Breast epithelium (tissue), 3 donors: ENCODE data around the gene MYL12A.

ENCODE experiments used
- POLR2A ChIP-seq: fragments of 450-650 bp; IDR thresholded peaks from one replicate; pipeline ENCODE4 v1.6.1; 2016; ENCODE audit warnings: antibody characterized with exemption, mild to moderate bottlenecking, moderate library complexity
- TF ChIP-seq, protein P1 (sequence below), 3 donors: fragments of 450-650 bp; IDR thresholded peaks; one replicate each; pipeline ENCODE4 v1.5.1; 2016 to 2017; ENCODE audit warnings: antibody characterized with exemption in 3 of 3, mild to moderate bottlenecking in 3 of 3, moderate library complexity in 3 of 3

DNA sequence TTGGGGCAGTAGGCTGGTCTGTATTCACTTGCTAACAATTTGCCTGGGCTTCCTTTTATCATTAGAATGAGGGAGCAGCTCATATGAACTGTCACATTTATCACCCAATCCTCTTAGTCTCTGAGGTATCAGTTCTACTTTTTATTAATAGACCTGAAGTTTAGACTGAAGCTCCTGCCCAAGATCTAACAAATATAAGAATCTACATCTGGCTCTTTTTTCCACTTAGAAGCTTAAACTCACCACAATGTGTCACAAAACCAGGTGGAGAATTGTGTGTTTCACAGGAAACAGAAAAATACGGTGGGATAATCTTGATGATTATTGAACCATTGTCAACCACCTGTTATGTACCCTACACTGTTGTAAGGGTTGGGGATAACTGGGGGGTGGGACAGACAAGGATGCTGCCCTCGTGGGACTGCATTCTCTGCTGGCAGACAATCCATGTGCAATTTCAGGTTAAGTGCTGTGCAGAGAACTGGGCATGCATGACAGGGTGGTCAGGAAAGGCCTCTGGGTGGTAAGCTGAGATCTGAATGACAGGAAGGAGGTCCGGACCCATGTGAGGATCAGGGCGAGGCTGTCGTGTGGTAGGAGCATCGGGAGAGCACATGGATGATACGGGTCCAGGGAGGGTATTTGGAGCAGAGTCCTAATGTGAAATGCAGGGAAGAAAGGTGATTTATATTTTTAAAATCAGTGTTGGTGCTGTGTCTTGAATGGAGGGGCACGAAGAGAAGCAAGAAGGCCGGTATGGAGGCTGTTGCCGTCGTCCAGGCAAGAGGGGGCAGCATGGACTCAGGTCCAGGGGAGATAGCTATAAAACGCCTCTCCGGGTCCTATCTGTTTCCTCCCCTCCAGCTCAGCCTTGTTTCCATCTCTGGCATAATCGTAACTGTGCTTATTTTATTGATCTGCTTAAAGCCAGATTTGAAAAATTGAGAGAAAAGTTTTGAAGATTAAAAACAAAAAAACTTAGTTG is 31.9 kb downstream of the MYL12A start:
- TF ChIP-seq, protein P1, sequence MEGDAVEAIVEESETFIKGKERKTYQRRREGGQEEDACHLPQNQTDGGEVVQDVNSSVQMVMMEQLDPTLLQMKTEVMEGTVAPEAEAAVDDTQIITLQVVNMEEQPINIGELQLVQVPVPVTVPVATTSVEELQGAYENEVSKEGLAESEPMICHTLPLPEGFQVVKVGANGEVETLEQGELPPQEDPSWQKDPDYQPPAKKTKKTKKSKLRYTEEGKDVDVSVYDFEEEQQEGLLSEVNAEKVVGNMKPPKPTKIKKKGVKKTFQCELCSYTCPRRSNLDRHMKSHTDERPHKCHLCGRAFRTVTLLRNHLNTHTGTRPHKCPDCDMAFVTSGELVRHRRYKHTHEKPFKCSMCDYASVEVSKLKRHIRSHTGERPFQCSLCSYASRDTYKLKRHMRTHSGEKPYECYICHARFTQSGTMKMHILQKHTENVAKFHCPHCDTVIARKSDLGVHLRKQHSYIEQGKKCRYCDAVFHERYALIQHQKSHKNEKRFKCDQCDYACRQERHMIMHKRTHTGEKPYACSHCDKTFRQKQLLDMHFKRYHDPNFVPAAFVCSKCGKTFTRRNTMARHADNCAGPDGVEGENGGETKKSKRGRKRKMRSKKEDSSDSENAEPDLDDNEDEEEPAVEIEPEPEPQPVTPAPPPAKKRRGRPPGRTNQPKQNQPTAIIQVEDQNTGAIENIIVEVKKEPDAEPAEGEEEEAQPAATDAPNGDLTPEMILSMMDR (IDR thresholded peaks at IDR 0.05): no peak
- no peak for TF ChIP-seq POLR2A
